Measurements from ENCODE around the gene PPP3CA. TPM values are rescaled to one million over a fixed set of nuclear protein-coding genes. Genes with fewer than 3 reads are reported as not detected.

Gene PPP3CA
- total RNA-seq, 1 experiment from 2014 or later = 133 TPM

DNA sequence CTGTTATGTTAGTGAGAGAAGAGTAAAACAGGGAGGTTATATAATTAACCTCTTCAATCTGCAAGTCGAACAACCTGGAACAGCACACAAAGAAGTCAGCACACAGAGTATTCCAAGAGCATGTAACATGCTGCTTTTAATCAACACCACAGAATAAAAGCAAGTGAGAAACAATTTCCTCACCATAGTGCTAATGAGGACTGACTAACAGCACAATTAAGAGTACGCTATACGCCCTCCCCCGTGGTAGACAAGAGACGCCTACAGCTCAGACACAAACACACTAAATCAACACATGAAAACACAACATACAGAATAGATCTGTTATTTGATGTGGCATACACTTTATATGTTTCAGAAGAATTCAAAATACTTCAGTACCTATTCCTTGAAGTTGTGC, 103.0 kb downstream of the PPP3CA start:
- intact Hi-C loops (cut with micrococcal nuclease) = no loop called here

DNA sequence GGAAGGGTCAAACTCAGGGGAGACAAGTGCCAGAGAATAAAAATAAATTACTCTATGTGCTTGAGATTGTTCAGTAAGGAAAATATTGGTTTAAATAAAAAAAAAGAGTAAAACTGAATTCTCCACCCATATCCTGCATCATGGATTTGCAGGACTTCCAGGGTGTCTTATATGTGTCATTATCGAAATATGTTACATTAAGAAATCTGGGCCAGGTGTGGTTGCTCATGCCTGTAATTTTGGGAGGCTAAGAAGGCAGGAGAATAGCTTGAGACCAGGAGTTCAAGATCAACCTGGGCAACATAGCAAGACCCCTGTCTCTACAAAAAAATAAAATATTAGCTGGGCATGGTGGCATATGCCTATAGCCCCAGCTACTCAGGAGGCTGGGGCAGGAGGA, 104.9 kb downstream of the PPP3CA start:
- H3K27me3 ChIP-seq (ENCODE audit: insufficient read depth, low read length) = no peaks in the 10 kb centered on the region
- ChIA-PET CTCF (no interaction called here), POLR2A (no interaction called here), RAD21 (ENCODE audit: low non-redundant PET in 1 of 2, low total read pairs in 2 of 2, uncharacterized antibody in 2 of 2, unreplicated experiment in 2 of 2) (no interaction called here)
- ATAC-seq (no peak), DNase-seq (ENCODE audit: low read depth, low spot score) (no peak)
- intact Hi-C loops (cut with micrococcal nuclease) = no loop called here
- no peak overlapping the region for H3K9ac ChIP-seq (ENCODE audit: low read length)
- H4K20me1 ChIP-seq (ENCODE audit: insufficient read depth) = no peaks in the 10 kb centered on the region
- TF ChIP-seq, protein P1, sequence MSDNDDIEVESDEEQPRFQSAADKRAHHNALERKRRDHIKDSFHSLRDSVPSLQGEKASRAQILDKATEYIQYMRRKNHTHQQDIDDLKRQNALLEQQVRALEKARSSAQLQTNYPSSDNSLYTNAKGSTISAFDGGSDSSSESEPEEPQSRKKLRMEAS (IDR thresholded peaks at IDR 0.05) = no peak
- TF ChIP-seq YY1 (IDR thresholded peaks at IDR 0.05; ENCODE audit: extremely low read depth, insufficient replicate concordance, low read depth, low read length) (no peak), ZFX (IDR thresholded peaks at IDR 0.05) (no peak), ELF1 (IDR thresholded peaks at IDR 0.05; ENCODE audit: borderline replicate concordance, low read depth) (no peak), ATF3 (IDR thresholded peaks at IDR 0.05) (no peak), POLR2A (IDR thresholded peaks at IDR 0.05; ENCODE audit: borderline replicate concordance, extremely low read depth, insufficient read depth, insufficient read length) (no peak), ZNF274 (IDR thresholded peaks at IDR 0.05; ENCODE audit: low read depth, low read length) (no peak), TCF7L2 (IDR thresholded peaks at IDR 0.05; ENCODE audit: borderline replicate concordance, extremely low read depth, insufficient read depth, insufficient read length) (no peak), SP1 (IDR thresholded peaks at IDR 0.05; ENCODE audit: low read depth) (no peak), FOSL1 (IDR thresholded peaks at IDR 0.05; ENCODE audit: low read depth) (no peak)
- no peak overlapping the region for H3K4me2 ChIP-seq (ENCODE audit: low read length)
- BruUV-seq (replicated peaks) = no TSS peak
- no peak overlapping the region for H3K4me3 ChIP-seq (replicated peaks in 1 of 2; ENCODE audit: low read depth in 1 of 2, low read length in 2 of 2)
- no peaks in the 10 kb centered on the region for H3K36me3 ChIP-seq (ENCODE audit: control insufficient read depth in 1 of 2, insufficient read depth in 2 of 2, low read length in 2 of 2)
- H3K4me1 ChIP-seq (ENCODE audit: control insufficient read depth in 1 of 2, insufficient read depth in 2 of 2, low read length in 2 of 2) = peaks cover 43 to 49% of the 10 kb centered on the region in 2 experiments
- H3K9me2 ChIP-seq (ENCODE audit: insufficient read depth) = no peaks in the 10 kb centered on the region
- H3K9me3 ChIP-seq (ENCODE audit: control insufficient read depth in 1 of 2, insufficient read depth in 1 of 2, low read depth in 1 of 2, low read length in 2 of 2) = no peaks in the 10 kb centered on the region
- H2AFZ ChIP-seq (ENCODE audit: low read depth, low read length, poor library complexity, severe bottlenecking) = no peak overlapping the region
- peaks cover 78% of the 10 kb centered on the region for H3K79me2 ChIP-seq (ENCODE audit: insufficient read depth, low read length)
- no peak overlapping the region for H3K27ac ChIP-seq (ENCODE audit: low read depth, low read length)

More for the DNA sequence above, 103.0 kb downstream of the PPP3CA start:
- peaks cover 23 to 32% of the 10 kb centered on the region in 2 experiments for H3K4me1 ChIP-seq (ENCODE audit: control insufficient read depth in 1 of 2, insufficient read depth in 2 of 2, low read length in 2 of 2)
- no TSS peak for BruUV-seq (replicated peaks)
- H3K36me3 ChIP-seq (ENCODE audit: control insufficient read depth in 1 of 2, insufficient read depth in 2 of 2, low read length in 2 of 2) = no peaks in the 10 kb centered on the region
- ChIA-PET CTCF (no interaction called here), POLR2A (no interaction called here), RAD21 (ENCODE audit: low non-redundant PET in 1 of 2, low total read pairs in 2 of 2, uncharacterized antibody in 2 of 2, unreplicated experiment in 2 of 2) (no interaction called here)
- H4K20me1 ChIP-seq (ENCODE audit: insufficient read depth) = no peaks in the 10 kb centered on the region
- TF ChIP-seq ZNF274 (IDR thresholded peaks at IDR 0.05; ENCODE audit: low read depth, low read length) (no peak), CTCF (IDR thresholded peaks at IDR 0.05 in 2 of 3, conservative IDR thresholded peaks at IDR 0.05 in 1 of 3; ENCODE audit: borderline replicate concordance in 1 of 3, insufficient read depth in 1 of 3, low read depth in 2 of 3, low read length in 2 of 3) (no peak), YY1 (IDR thresholded peaks at IDR 0.05; ENCODE audit: extremely low read depth, insufficient replicate concordance, low read depth, low read length) (no peak)
- TF ChIP-seq, protein P1 (IDR thresholded peaks at IDR 0.05) = no peak
- peaks cover 74% of the 10 kb centered on the region for H3K79me2 ChIP-seq (ENCODE audit: insufficient read depth, low read length)
- no peaks in the 10 kb centered on the region for H3K27me3 ChIP-seq (ENCODE audit: insufficient read depth, low read length)
- no peak overlapping the region for H3K4me2 ChIP-seq (ENCODE audit: low read length)
- H3K4me3 ChIP-seq (replicated peaks in 1 of 2; ENCODE audit: low read depth in 1 of 2, low read length in 2 of 2) = no peak overlapping the region
- H2AFZ ChIP-seq (ENCODE audit: low read depth, low read length, poor library complexity, severe bottlenecking) = no peak overlapping the region
- no peaks in the 10 kb centered on the region for H3K9me2 ChIP-seq (ENCODE audit: insufficient read depth)
- H3K9me3 ChIP-seq (ENCODE audit: control insufficient read depth in 1 of 2, insufficient read depth in 1 of 2, low read depth in 1 of 2, low read length in 2 of 2) = no peaks in the 10 kb centered on the region
- H3K9ac ChIP-seq (ENCODE audit: low read length) = no peak overlapping the region
- DNase-seq (ENCODE audit: low read depth, low spot score) (no peak), ATAC-seq (no peak)
- no peak overlapping the region for H3K27ac ChIP-seq (ENCODE audit: low read depth, low read length)

Data from HCT116 (cell line).